A549 (cell line): Measurements from ENCODE around the gene GBP1.

Experiments
- BHLHE40 ChIP-seq: IDR thresholded peaks from 2 replicates; pipeline ENCODE4 v1.6.1; 2012; ENCODE audit warnings: low read depth, low read length, inconsistent platforms
- CHD2 ChIP-seq: fragments of 150-350 bp; IDR thresholded peaks from 2 replicates; pipeline ENCODE4 v1.6.1; 2014; ENCODE audit warnings: low read length; ENCODE audit not compliant: partially characterized antibody
- CTCF ChIP-seq: fragments of >200 bp; sonication (Bioruptor Twin); formaldehyde crosslinking; IDR thresholded peaks from 3 replicates; pipeline ENCODE4 v1.5.1; 2016
- EHMT2 ChIP-seq: fragments of 200-600 bp; sonication (generic); IDR thresholded peaks from 2 replicates; pipeline ENCODE4 v1.6.1; 2016; ENCODE audit warnings: antibody characterized with exemption, low read depth, mild to moderate bottlenecking, moderate library complexity
- JUN ChIP-seq, 2 experiments: fragments of >200 bp; sonication (Bioruptor Twin); formaldehyde crosslinking; IDR thresholded peaks; 2 replicates in 1 of 2; 3 replicates in 1 of 2; pipeline ENCODE4 v1.6.1; 2016 to 2017
- JUNB ChIP-seq: fragments of >200 bp; sonication (Bioruptor Twin); formaldehyde crosslinking; IDR thresholded peaks from 2 replicates; pipeline ENCODE4 v1.6.1; 2016
- MAX ChIP-seq: IDR thresholded peaks from 2 replicates; pipeline ENCODE4 v1.6.1; 2012
- POLR2A ChIP-seq: IDR thresholded peaks from 2 replicates; pipeline ENCODE4 v1.6.1; 2012; ENCODE audit warnings: mild to moderate bottlenecking, low read length
- SMC3 ChIP-seq: fragments of >200 bp; sonication (Bioruptor Twin); formaldehyde crosslinking; IDR thresholded peaks from 3 replicates; pipeline ENCODE4 v1.6.1; 2018; ENCODE audit warnings: inconsistent platforms
- USF2 ChIP-seq: fragments of 450-650 bp; IDR thresholded peaks from 2 replicates; pipeline ENCODE4 v1.6.1; 2014; ENCODE audit warnings: antibody characterized with exemption

- TF ChIP-seq JUN (IDR thresholded peaks at IDR 0.05): no peak
- TF ChIP-seq CTCF: no peak
- no peak for TF ChIP-seq CHD2
- TF ChIP-seq USF2: no peak
- TF ChIP-seq POLR2A: no peak
- no peak for TF ChIP-seq JUNB
- TF ChIP-seq EHMT2: no peak
- TF ChIP-seq SMC3: no peak
- no peak for TF ChIP-seq BHLHE40
- TF ChIP-seq MAX: no peak
These were observed 49.7 kb upstream of the GBP1 start for GRCh38 chr1:89114662-89115061.
